Mesodermal cell (in vitro differentiated cells): Measurements from ENCODE around the gene ATP13A3.

Experiments
- H3K27ac ChIP-seq: 2 replicates; pipeline ENCODE4 v1.7.0; 2013; ENCODE audit warnings: mild to moderate bottlenecking, low read depth, low read length, moderate library complexity; ENCODE audit not compliant: severe bottlenecking
- H3K36me3 ChIP-seq: 2 replicates; pipeline ENCODE4 v1.7.1; 2013; ENCODE audit warnings: mild to moderate bottlenecking, low read length, moderate library complexity; ENCODE audit not compliant: control insufficient read depth, insufficient read depth
- H3K4me1 ChIP-seq: one replicate; pipeline ENCODE4 v1.7.1; 2013; ENCODE audit warnings: mild to moderate bottlenecking, low read length; ENCODE audit not compliant: insufficient read depth, control insufficient read depth, poor library complexity, severe bottlenecking
- H3K4me3 ChIP-seq: 2 replicates; pipeline ENCODE4 v1.7.0; 2013; ENCODE audit warnings: low read length, control low read depth, mild to moderate bottlenecking; ENCODE audit not compliant: insufficient read depth, poor library complexity, severe bottlenecking; ENCODE audit errors: extremely low read depth
- H3K9me3 ChIP-seq: 2 replicates; pipeline ENCODE4 v1.7.1; 2013; ENCODE audit warnings: mild to moderate bottlenecking, low read length, moderate library complexity; ENCODE audit not compliant: control insufficient read depth
- WGBS, 2 experiments: methylation state at CpG; one replicate each; pipeline ENCODE4 v1.1.5; 2013; ENCODE audit warnings: missing lambda C conversion rate in 2 of 2; ENCODE audit not compliant: insufficient coverage in 2 of 2; 5-methylcytosine and 5-hydroxymethylcytosine counted together

Gene ATP13A3

GRCh38 chr3:194396539-194396858, 90.3 kb downstream of the ATP13A3 start:
- WGBS, 2 experiments, result 15 to 18% methylated on average over 9 to 12 of the region's 13 CpGs

GRCh38 chr3:194395778-194396538, 90.8 kb downstream of the ATP13A3 start:
- no peak overlapping the region for H3K27ac ChIP-seq

More at GRCh38 chr3:194396539-194396858, 90.3 kb downstream of the ATP13A3 start:
- Histone ChIP-seq H3K9me3 (no peaks in the 10 kb centered on the region), H3K4me1 (peaks cover 21% of the 10 kb centered on the region), H3K36me3 (no peaks in the 10 kb centered on the region), H3K27ac (no peak overlapping the region), H3K4me3 (no peak overlapping the region)

GRCh38 chr3:194395212-194395611, 91.6 kb downstream of the ATP13A3 start:
- H3K9me3 ChIP-seq, result peaks cover 4% of the 10 kb centered on the region
- 81 to 84% methylated on average over 3 to 5 of the region's 5 CpGs for WGBS, 2 experiments
- H3K27ac ChIP-seq, result no peak overlapping the region
- no peak overlapping the region for H3K4me3 ChIP-seq
- H3K4me1 ChIP-seq, result peaks cover 21% of the 10 kb centered on the region
- H3K36me3 ChIP-seq, result no peaks in the 10 kb centered on the region

More at GRCh38 chr3:194395778-194396538, 90.8 kb downstream of the ATP13A3 start:
- Histone ChIP-seq H3K4me1 (peaks cover 21% of the 10 kb centered on the region), H3K36me3 (no peaks in the 10 kb centered on the region), H3K9me3 (peaks cover under 1% of the 10 kb centered on the region), H3K4me3 (no peak overlapping the region)
- 36 to 50% methylated on average over 14 to 18 of the region's 26 CpGs for WGBS, 2 experiments

GRCh38 chr3:194392576-194392975, 94.2 kb downstream of the ATP13A3 start:
- 93 to 94% methylated on average over 6 of the region's 7 CpGs for WGBS, 2 experiments
- peaks cover 21% of the 10 kb centered on the region for H3K4me1 ChIP-seq
- peaks cover 4% of the 10 kb centered on the region for H3K9me3 ChIP-seq
- H3K36me3 ChIP-seq, result no peaks in the 10 kb centered on the region
- H3K27ac ChIP-seq, result no peak overlapping the region
- H3K4me3 ChIP-seq, result no peak overlapping the region

- Histone ChIP-seq H3K4me1 (peaks cover 8% of the 10 kb centered on the region), H3K9me3 (peaks cover 4% of the 10 kb centered on the region), H3K36me3 (no peaks in the 10 kb centered on the region), H3K27ac (no peak overlapping the region), H3K4me3 (no peak overlapping the region)
Observed at GRCh38 chr3:194390835-194391234, 96.0 kb downstream of the ATP13A3 start.

GRCh38 chr3:194389269-194389668, 97.5 kb downstream of the ATP13A3 start:
- no peaks in the 10 kb centered on the region for H3K4me1 ChIP-seq
- 95% methylated on average over 6 to 8 of the region's 8 CpGs for WGBS, 2 experiments
- no peak overlapping the region for H3K4me3 ChIP-seq
- H3K9me3 ChIP-seq, result peaks cover 4% of the 10 kb centered on the region
- H3K36me3 ChIP-seq, result no peaks in the 10 kb centered on the region
- H3K27ac ChIP-seq, result no peak overlapping the region

GRCh38 chr3:194387926-194388418, 98.8 kb downstream of the ATP13A3 start:
- Histone ChIP-seq H3K9me3 (peaks cover 4% of the 10 kb centered on the region), H3K36me3 (no peaks in the 10 kb centered on the region), H3K27ac (no peak overlapping the region), H3K4me3 (no peak overlapping the region), H3K4me1 (no peaks in the 10 kb centered on the region)
- WGBS, 2 experiments, result 98 to 100% methylated on average over 2 to 6 of the region's 8 CpGs

GRCh38 chr3:194387276-194387675, 99.5 kb downstream of the ATP13A3 start:
- H3K27ac ChIP-seq, result no peak overlapping the region
- no peak overlapping the region for H3K4me3 ChIP-seq
- no peaks in the 10 kb centered on the region for H3K4me1 ChIP-seq
- peaks cover 4% of the 10 kb centered on the region for H3K9me3 ChIP-seq
- 97 to 100% methylated on average over 6 of the region's 6 CpGs for WGBS, 2 experiments
- no peaks in the 10 kb centered on the region for H3K36me3 ChIP-seq

GRCh38 chr3:194386648-194387047, 100.2 kb downstream of the ATP13A3 start:
- 73 to 81% methylated on average over 6 to 7 of the region's 7 CpGs for WGBS, 2 experiments
- peaks cover 4% of the 10 kb centered on the region for H3K9me3 ChIP-seq
- H3K36me3 ChIP-seq, result no peaks in the 10 kb centered on the region
- no peak overlapping the region for H3K27ac ChIP-seq
- H3K4me3 ChIP-seq, result no peak overlapping the region
- no peaks in the 10 kb centered on the region for H3K4me1 ChIP-seq

- H3K4me1 ChIP-seq, result no peaks in the 10 kb centered on the region
- WGBS, 2 experiments, result 90 to 91% methylated on average over 15 of the region's 15 CpGs
- no peaks in the 10 kb centered on the region for H3K36me3 ChIP-seq
- peaks cover 4% of the 10 kb centered on the region for H3K9me3 ChIP-seq
- no peak overlapping the region for H3K4me3 ChIP-seq
- no peak overlapping the region for H3K27ac ChIP-seq
Observed at GRCh38 chr3:194386066-194386465, 100.7 kb downstream of the ATP13A3 start.

- Histone ChIP-seq H3K27ac (no peak overlapping the region), H3K36me3 (no peaks in the 10 kb centered on the region), H3K4me3 (no peak overlapping the region), H3K4me1 (no peaks in the 10 kb centered on the region), H3K9me3 (no peaks in the 10 kb centered on the region)
- 89 to 94% methylated on average over 6 to 12 of the region's 12 CpGs for WGBS, 2 experiments
Observed at GRCh38 chr3:194384569-194385001, 102.2 kb downstream of the ATP13A3 start.
